Measurements from ENCODE around the gene C20orf202.

C20orf202 gene

GRCh38 chr20:1206366-1207148 is 3.3 kb downstream of the C20orf202 start:
- no peak overlapping the region for H3K27ac ChIP-seq
- TF ChIP-seq, protein P1, sequence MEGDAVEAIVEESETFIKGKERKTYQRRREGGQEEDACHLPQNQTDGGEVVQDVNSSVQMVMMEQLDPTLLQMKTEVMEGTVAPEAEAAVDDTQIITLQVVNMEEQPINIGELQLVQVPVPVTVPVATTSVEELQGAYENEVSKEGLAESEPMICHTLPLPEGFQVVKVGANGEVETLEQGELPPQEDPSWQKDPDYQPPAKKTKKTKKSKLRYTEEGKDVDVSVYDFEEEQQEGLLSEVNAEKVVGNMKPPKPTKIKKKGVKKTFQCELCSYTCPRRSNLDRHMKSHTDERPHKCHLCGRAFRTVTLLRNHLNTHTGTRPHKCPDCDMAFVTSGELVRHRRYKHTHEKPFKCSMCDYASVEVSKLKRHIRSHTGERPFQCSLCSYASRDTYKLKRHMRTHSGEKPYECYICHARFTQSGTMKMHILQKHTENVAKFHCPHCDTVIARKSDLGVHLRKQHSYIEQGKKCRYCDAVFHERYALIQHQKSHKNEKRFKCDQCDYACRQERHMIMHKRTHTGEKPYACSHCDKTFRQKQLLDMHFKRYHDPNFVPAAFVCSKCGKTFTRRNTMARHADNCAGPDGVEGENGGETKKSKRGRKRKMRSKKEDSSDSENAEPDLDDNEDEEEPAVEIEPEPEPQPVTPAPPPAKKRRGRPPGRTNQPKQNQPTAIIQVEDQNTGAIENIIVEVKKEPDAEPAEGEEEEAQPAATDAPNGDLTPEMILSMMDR (conservative IDR thresholded peaks at IDR 0.05): no peak
- TF ChIP-seq ZFX (IDR thresholded peaks at IDR 0.05): no peak

GRCh38 chr20:1207293-1207878 is 4.1 kb downstream of the C20orf202 start:
- no peak for TF ChIP-seq ZFX (IDR thresholded peaks at IDR 0.05)
- TF ChIP-seq, protein P1 (conservative IDR thresholded peaks at IDR 0.05): no peak
- no peak overlapping the region for H3K27ac ChIP-seq

DNA sequence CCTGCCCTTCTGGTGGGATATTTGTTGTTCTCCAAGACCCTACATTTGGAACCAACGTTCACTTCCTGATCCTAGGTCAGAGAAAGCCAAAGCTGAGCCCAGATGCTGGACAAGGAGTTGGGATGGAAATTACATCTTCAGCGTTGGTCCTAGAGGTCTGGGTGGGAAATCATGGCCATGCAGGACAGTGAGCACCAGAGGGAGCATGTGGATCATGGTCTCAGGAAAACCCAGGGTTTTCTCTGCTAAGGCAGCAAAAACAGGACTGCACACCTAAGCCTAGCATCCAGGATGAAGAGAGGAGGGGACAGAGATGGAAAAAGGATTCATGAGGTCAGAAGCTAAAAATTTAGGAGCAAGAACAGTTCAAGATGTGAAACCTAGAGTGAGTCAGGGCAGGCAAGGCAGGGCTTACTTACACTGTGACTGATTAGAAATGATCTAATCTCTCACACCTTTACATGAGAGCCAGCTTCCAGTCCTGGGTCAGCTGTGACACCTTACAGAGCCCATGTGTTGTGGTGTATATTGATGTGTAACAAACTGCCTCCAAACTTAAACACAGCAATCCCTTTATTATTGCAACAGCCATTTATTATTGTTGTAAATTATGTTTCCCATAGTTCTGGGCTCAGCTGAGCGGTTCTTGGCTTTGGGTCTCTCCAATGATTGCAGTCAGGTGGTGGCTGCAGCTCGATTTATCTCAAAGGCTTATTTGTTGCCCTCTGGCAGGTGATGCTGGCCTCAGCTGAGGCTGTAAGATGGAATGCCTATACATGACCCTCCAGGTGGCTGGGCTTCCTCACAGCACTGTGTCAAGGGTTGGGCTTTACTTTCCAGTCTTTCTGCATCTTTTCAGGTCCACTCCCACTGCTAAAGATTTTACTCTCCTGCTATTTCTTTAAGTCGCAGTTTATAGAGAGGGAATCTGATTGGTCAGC is 6.5 kb downstream of the C20orf202 start:
- no peak overlapping the region for H3K27ac ChIP-seq
- TF ChIP-seq, protein P1 (conservative IDR thresholded peaks at IDR 0.05): peak; percentile 17
- no peak for TF ChIP-seq ZFX (IDR thresholded peaks at IDR 0.05)

GRCh38 chr20:1210501-1210900 is 7.2 kb downstream of the C20orf202 start:
- H3K27ac ChIP-seq: no peak overlapping the region
- no peak for TF ChIP-seq ZFX (IDR thresholded peaks at IDR 0.05)
- TF ChIP-seq, protein P1 (conservative IDR thresholded peaks at IDR 0.05): no peak

DNA sequence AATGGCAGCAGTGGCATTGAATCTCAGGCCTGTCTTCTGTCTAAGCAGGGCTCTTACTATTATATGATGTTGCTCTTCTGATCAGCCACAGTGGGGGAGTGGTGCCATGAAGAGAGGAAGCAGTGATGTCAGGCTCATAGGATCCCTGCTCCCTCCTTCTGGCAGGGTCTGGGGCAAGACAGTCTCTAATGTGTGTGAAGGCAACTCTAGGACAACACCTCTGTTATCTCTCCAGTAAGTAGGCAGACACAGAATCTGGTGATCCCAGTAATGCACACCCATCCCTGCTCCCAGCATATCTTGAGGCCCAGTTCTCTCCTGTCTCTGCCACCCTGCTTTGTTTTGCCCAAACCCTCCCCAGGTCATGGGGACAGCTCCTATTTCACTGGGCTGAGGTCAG is 8.8 kb downstream of the C20orf202 start:
- TF ChIP-seq, protein P1 (conservative IDR thresholded peaks at IDR 0.05): no peak
- TF ChIP-seq ZFX (IDR thresholded peaks at IDR 0.05): no peak

GRCh38 chr20:1212607-1213396 is 9.5 kb downstream of the C20orf202 start:
- TF ChIP-seq ZFX (IDR thresholded peaks at IDR 0.05): no peak
- TF ChIP-seq, protein P1 (conservative IDR thresholded peaks at IDR 0.05): peak; percentile 88
- H3K27ac ChIP-seq: no peak overlapping the region

More for the DNA sequence above, 8.8 kb downstream of the C20orf202 start:
- no peak overlapping the region for H3K27ac ChIP-seq
